Nephron (organoid): Measurements from ENCODE around the gene SHISA5.

Experiments used
- H3K27ac Mint-ChIP-seq, 3 experiments: 2 replicates each; pipeline ENCODE4 v1.8.0; 2020; ENCODE audit warnings: mixed read lengths in 3 of 3, mild to moderate bottlenecking in 2 of 3, moderate library complexity in 1 of 3
- H3K27me3 Mint-ChIP-seq: 2 replicates; pipeline ENCODE4 v1.8.0; 2021; ENCODE audit warnings: low read depth, mild to moderate bottlenecking, moderate library complexity, mixed read lengths
- H3K36me3 Mint-ChIP-seq: 2 replicates; pipeline ENCODE4 v1.8.0; 2020; ENCODE audit warnings: low read depth, mixed read lengths
- H3K4me1 Mint-ChIP-seq: 2 replicates; pipeline ENCODE4 v1.8.0; 2020; ENCODE audit warnings: mixed read lengths
- H3K4me3 Mint-ChIP-seq, 3 experiments: 2 replicates each; pipeline ENCODE4 v1.8.0; 2020; ENCODE audit warnings: mild to moderate bottlenecking in 3 of 3, mixed read lengths in 3 of 3, moderate library complexity in 2 of 3
- H3K9me3 Mint-ChIP-seq: 2 replicates; pipeline ENCODE4 v1.8.0; 2020; ENCODE audit warnings: mixed read lengths
- TF ChIP-seq, protein P1 (sequence below), 3 experiments: fragments of 200-600 bp; sonication (generic); IDR thresholded peaks; one replicate each; pipeline ENCODE4 v1.5.0; 2021; ENCODE audit warnings: antibody characterized with exemption in 3 of 3; ENCODE audit not compliant: unreplicated experiment in 3 of 3

Gene SHISA5

GRCh38 chr3:48423883-48424695, 79.9 kb downstream of the SHISA5 start:
- Mint-ChIP-seq H3K36me3 (peaks cover 10% of the 10 kb centered on the region), H3K27me3 (no peaks in the 10 kb centered on the region), H3K4me3 (peak overlapping the region; percentile 54 to 68 (median 62)), H3K27ac (peak overlapping the region; percentile 58 to 93 (median 87)), H3K4me1 (peaks cover 43% of the 10 kb centered on the region), H3K9me3 (no peaks in the 10 kb centered on the region)
- TF ChIP-seq, protein P1, sequence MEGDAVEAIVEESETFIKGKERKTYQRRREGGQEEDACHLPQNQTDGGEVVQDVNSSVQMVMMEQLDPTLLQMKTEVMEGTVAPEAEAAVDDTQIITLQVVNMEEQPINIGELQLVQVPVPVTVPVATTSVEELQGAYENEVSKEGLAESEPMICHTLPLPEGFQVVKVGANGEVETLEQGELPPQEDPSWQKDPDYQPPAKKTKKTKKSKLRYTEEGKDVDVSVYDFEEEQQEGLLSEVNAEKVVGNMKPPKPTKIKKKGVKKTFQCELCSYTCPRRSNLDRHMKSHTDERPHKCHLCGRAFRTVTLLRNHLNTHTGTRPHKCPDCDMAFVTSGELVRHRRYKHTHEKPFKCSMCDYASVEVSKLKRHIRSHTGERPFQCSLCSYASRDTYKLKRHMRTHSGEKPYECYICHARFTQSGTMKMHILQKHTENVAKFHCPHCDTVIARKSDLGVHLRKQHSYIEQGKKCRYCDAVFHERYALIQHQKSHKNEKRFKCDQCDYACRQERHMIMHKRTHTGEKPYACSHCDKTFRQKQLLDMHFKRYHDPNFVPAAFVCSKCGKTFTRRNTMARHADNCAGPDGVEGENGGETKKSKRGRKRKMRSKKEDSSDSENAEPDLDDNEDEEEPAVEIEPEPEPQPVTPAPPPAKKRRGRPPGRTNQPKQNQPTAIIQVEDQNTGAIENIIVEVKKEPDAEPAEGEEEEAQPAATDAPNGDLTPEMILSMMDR (IDR thresholded peaks at IDR 0.05; ENCODE audit: unreplicated experiment in 3 of 3), result no peak

- TF ChIP-seq, protein P1 (IDR thresholded peaks at IDR 0.05; ENCODE audit: unreplicated experiment in 3 of 3), result no peak
- H3K4me3 Mint-ChIP-seq, result no peak overlapping the region
- no peaks in the 10 kb centered on the region for H3K9me3 Mint-ChIP-seq
- H3K27ac Mint-ChIP-seq, result peak overlapping the region in 2 of 3 experiments; percentile 57 to 72
- H3K36me3 Mint-ChIP-seq, result peaks cover 10% of the 10 kb centered on the region
- H3K27me3 Mint-ChIP-seq, result no peaks in the 10 kb centered on the region
- H3K4me1 Mint-ChIP-seq, result peaks cover 41% of the 10 kb centered on the region
Measured at GRCh38 chr3:48423241-48423882, 80.6 kb downstream of the SHISA5 start.

DNA sequence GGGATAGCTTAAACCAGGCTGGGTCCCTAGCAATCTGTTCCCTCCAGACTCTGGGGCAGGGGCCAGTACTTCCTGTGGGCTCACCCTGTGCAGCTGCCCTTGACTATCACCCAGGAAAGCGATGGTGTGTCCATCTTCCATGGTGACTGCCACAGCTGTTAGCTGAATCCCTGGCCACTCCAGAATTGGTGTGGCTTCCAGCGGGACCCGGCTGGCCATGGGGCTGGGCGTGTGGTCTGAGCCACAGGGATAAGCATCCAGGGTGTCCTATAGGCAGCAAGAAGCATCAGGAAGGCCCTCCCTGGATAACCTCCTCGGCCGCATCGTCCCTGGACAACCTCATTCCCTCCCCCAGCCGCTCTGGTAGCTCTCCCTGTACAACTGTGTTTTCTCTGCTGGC, 81.3 kb downstream of the SHISA5 start:
- Mint-ChIP-seq H3K4me1 (peaks cover 35% of the 10 kb centered on the region), H3K27ac (peak overlapping the region in 2 of 3 experiments; percentile 57 to 72), H3K4me3 (no peak overlapping the region), H3K36me3 (peaks cover 10% of the 10 kb centered on the region), H3K9me3 (no peaks in the 10 kb centered on the region), H3K27me3 (no peaks in the 10 kb centered on the region)
- TF ChIP-seq, protein P1 (IDR thresholded peaks at IDR 0.05; ENCODE audit: unreplicated experiment in 3 of 3), result no peak

DNA sequence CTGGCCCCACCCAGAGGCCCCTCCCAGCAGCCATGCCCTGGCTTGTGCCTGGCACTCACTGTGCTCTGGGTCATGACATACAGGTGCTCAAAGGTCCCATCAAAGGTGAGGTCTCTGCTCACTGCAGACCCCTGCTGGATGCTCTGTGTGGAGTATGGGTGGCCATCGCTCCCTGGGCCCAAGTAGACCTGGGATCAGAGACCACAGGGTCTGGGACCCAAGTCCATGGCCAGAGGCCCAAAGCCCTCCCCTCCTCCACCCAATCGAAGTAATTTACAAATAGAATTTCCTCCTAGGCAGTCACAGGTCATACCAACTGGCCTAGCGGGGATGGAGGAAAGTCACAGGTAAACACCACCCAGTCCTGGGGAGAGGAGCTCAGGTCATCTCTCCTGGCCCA, 81.7 kb downstream of the SHISA5 start:
- H3K27ac Mint-ChIP-seq, result no peak overlapping the region
- H3K27me3 Mint-ChIP-seq, result no peaks in the 10 kb centered on the region
- peaks cover 10% of the 10 kb centered on the region for H3K36me3 Mint-ChIP-seq
- TF ChIP-seq, protein P1 (IDR thresholded peaks at IDR 0.05; ENCODE audit: unreplicated experiment in 3 of 3), result no peak
- H3K9me3 Mint-ChIP-seq, result no peaks in the 10 kb centered on the region
- H3K4me3 Mint-ChIP-seq, result no peak overlapping the region
- H3K4me1 Mint-ChIP-seq, result peaks cover 31% of the 10 kb centered on the region

DNA sequence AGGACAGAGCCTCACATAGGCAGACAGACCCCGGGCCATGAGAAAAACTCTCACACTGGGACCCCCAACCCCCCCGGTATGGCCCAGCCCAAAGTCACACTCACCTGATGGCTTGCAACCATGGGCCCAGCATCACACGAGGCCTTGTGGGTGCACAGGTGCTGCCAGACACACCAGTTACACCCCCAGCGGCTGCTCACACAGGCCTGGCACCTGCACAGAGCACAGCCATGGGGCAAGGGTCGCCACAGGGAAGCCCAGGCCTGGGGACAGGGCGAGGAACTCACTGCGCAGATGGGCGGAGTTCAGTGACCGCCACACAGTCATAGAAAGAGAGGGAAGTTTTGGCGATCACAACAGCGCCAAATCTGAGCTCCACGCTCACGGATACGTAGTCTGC, 83.4 kb downstream of the SHISA5 start:
- Mint-ChIP-seq H3K27ac (no peak overlapping the region), H3K36me3 (peaks cover 14% of the 10 kb centered on the region), H3K4me3 (no peak overlapping the region), H3K9me3 (no peaks in the 10 kb centered on the region), H3K27me3 (no peaks in the 10 kb centered on the region), H3K4me1 (peaks cover 17% of the 10 kb centered on the region)
- TF ChIP-seq, protein P1 (IDR thresholded peaks at IDR 0.05; ENCODE audit: unreplicated experiment in 3 of 3), result no peak
